ENCODE data around the gene GNA15.

GNA15 gene

DNA sequence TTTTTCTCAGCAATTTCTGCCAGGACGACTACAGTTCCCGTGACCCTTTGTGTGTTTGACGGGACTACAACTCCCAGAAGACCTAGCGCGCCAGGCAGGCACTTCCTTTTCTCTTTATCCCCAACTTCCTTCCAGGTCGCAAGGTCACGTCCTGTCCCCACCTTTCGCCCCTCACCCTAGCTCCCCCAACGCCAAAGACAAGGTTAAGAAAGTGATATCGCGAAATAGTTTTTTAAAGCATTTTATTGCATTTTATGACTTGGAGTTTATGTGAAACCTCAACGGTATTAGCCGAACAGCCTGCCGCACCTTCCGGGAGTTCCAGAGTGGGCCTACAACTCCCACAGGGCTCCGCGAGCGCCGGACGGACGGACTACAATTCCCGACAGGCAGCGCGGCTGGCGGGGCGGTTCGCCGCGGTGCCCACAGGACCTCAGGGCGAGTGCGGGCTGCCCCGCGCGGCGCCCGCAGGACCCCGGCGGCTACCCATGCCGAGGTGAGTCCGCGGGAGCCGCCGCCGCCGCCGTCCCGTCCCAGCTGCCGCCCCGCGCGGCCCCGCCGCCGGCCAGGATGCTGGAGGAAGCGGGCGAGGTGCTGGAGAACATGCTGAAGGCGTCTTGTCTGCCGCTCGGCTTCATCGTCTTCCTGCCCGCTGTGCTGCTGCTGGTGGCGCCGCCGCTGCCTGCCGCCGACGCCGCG is 49.8 kb downstream of the GNA15 start, which contains the start of gene NCLN (continued):
- TF ChIP-seq, protein P1, sequence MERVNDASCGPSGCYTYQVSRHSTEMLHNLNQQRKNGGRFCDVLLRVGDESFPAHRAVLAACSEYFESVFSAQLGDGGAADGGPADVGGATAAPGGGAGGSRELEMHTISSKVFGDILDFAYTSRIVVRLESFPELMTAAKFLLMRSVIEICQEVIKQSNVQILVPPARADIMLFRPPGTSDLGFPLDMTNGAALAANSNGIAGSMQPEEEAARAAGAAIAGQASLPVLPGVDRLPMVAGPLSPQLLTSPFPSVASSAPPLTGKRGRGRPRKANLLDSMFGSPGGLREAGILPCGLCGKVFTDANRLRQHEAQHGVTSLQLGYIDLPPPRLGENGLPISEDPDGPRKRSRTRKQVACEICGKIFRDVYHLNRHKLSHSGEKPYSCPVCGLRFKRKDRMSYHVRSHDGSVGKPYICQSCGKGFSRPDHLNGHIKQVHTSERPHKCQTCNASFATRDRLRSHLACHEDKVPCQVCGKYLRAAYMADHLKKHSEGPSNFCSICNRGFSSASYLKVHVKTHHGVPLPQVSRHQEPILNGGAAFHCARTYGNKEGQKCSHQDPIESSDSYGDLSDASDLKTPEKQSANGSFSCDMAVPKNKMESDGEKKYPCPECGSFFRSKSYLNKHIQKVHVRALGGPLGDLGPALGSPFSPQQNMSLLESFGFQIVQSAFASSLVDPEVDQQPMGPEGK (tag by site-specific recombination; IDR thresholded peaks at IDR 0.05): peak; percentile 23; the same call in 1 of the 2 replicates
- TF ChIP-seq, protein P2, sequence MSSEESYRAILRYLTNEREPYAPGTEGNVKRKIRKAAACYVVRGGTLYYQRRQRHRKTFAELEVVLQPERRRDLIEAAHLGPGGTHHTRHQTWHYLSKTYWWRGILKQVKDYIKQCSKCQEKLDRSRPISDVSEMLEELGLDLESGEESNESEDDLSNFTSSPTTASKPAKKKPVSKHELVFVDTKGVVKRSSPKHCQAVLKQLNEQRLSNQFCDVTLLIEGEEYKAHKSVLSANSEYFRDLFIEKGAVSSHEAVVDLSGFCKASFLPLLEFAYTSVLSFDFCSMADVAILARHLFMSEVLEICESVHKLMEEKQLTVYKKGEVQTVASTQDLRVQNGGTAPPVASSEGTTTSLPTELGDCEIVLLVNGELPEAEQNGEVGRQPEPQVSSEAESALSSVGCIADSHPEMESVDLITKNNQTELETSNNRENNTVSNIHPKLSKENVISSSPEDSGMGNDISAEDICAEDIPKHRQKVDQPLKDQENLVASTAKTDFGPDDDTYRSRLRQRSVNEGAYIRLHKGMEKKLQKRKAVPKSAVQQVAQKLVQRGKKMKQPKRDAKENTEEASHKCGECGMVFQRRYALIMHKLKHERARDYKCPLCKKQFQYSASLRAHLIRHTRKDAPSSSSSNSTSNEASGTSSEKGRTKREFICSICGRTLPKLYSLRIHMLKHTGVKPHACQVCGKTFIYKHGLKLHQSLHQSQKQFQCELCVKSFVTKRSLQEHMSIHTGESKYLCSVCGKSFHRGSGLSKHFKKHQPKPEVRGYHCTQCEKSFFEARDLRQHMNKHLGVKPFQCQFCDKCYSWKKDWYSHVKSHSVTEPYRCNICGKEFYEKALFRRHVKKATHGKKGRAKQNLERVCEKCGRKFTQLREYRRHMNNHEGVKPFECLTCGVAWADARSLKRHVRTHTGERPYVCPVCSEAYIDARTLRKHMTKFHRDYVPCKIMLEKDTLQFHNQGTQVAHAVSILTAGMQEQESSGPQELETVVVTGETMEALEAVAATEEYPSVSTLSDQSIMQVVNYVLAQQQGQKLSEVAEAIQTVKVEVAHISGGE (tag by site-specific recombination; conservative IDR thresholded peaks at IDR 0.05; ENCODE audit: low read depth): peak; percentile 96
- TF ChIP-seq ZNF585B (tag by site-specific recombination; IDR thresholded peaks at IDR 0.05) (no peak), GLIS1 (tag by site-specific recombination; IDR thresholded peaks at IDR 0.05) (no peak; the same call in 1 of the 2 replicates), ZNF600 (tag by site-specific recombination; IDR thresholded peaks at IDR 0.05) (no peak), ZNF843 (tag by site-specific recombination; IDR thresholded peaks at IDR 0.05) (no peak), ZBTB17 (tag by site-specific recombination; IDR thresholded peaks at IDR 0.05) (peak; percentile 84), ZNF548 (tag by site-specific recombination; IDR thresholded peaks at IDR 0.05) (no peak), ZNF335 (tag by site-specific recombination; conservative IDR thresholded peaks at IDR 0.05) (peak; percentile 97), SALL2 (tag by site-specific recombination; IDR thresholded peaks at IDR 0.05; ENCODE audit: borderline replicate concordance) (no peak), ZNF791 (tag by site-specific recombination; IDR thresholded peaks at IDR 0.05) (no peak), ZNF423 (tag by site-specific recombination; IDR thresholded peaks at IDR 0.05) (no peak), ZNF248 (tag by site-specific recombination; IDR thresholded peaks at IDR 0.05) (no peak), ZNF777 (tag by site-specific recombination; IDR thresholded peaks at IDR 0.05; ENCODE audit: borderline replicate concordance) (no peak), MEIS1 (CRISPR knock-in tag; IDR thresholded peaks at IDR 0.05; ENCODE audit: borderline replicate concordance) (no peak), TCF7L2 (IDR thresholded peaks at IDR 0.05; ENCODE audit: borderline replicate concordance, low read depth, low read length) (no peak), KLF10 (tag by site-specific recombination; IDR thresholded peaks at IDR 0.05) (no peak), ZFP3 (tag by site-specific recombination; IDR thresholded peaks at IDR 0.05; ENCODE audit: low read depth) (no peak), ZBTB8A (tag by site-specific recombination; IDR thresholded peaks at IDR 0.05) (peak; percentile 21; the same call in 1 of the 2 replicates), OVOL3 (tag by site-specific recombination; IDR thresholded peaks at IDR 0.05) (no peak)
- TF ChIP-seq, protein P3, sequence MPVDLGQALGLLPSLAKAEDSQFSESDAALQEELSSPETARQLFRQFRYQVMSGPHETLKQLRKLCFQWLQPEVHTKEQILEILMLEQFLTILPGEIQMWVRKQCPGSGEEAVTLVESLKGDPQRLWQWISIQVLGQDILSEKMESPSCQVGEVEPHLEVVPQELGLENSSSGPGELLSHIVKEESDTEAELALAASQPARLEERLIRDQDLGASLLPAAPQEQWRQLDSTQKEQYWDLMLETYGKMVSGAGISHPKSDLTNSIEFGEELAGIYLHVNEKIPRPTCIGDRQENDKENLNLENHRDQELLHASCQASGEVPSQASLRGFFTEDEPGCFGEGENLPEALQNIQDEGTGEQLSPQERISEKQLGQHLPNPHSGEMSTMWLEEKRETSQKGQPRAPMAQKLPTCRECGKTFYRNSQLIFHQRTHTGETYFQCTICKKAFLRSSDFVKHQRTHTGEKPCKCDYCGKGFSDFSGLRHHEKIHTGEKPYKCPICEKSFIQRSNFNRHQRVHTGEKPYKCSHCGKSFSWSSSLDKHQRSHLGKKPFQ (tag by site-specific recombination; IDR thresholded peaks at IDR 0.05): no peak
- TF ChIP-seq, protein P4, sequence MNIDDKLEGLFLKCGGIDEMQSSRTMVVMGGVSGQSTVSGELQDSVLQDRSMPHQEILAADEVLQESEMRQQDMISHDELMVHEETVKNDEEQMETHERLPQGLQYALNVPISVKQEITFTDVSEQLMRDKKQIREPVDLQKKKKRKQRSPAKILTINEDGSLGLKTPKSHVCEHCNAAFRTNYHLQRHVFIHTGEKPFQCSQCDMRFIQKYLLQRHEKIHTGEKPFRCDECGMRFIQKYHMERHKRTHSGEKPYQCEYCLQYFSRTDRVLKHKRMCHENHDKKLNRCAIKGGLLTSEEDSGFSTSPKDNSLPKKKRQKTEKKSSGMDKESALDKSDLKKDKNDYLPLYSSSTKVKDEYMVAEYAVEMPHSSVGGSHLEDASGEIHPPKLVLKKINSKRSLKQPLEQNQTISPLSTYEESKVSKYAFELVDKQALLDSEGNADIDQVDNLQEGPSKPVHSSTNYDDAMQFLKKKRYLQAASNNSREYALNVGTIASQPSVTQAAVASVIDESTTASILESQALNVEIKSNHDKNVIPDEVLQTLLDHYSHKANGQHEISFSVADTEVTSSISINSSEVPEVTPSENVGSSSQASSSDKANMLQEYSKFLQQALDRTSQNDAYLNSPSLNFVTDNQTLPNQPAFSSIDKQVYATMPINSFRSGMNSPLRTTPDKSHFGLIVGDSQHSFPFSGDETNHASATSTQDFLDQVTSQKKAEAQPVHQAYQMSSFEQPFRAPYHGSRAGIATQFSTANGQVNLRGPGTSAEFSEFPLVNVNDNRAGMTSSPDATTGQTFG (tag by site-specific recombination; IDR thresholded peaks at IDR 0.05; ENCODE audit: borderline replicate concordance): no peak
- TF ChIP-seq, protein P5, sequence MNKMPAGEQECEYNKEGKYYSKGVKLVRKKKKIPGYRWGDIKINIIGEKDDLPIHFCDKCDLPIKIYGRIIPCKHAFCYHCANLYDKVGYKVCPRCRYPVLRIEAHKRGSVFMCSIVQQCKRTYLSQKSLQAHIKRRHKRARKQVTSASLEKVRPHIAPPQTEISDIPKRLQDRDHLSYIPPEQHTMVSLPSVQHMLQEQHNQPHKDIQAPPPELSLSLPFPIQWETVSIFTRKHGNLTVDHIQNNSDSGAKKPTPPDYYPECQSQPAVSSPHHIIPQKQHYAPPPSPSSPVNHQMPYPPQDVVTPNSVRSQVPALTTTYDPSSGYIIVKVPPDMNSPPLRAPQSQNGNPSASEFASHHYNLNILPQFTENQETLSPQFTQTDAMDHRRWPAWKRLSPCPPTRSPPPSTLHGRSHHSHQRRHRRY (tag by site-specific recombination; IDR thresholded peaks at IDR 0.05): no peak
- TF ChIP-seq, protein P6, sequence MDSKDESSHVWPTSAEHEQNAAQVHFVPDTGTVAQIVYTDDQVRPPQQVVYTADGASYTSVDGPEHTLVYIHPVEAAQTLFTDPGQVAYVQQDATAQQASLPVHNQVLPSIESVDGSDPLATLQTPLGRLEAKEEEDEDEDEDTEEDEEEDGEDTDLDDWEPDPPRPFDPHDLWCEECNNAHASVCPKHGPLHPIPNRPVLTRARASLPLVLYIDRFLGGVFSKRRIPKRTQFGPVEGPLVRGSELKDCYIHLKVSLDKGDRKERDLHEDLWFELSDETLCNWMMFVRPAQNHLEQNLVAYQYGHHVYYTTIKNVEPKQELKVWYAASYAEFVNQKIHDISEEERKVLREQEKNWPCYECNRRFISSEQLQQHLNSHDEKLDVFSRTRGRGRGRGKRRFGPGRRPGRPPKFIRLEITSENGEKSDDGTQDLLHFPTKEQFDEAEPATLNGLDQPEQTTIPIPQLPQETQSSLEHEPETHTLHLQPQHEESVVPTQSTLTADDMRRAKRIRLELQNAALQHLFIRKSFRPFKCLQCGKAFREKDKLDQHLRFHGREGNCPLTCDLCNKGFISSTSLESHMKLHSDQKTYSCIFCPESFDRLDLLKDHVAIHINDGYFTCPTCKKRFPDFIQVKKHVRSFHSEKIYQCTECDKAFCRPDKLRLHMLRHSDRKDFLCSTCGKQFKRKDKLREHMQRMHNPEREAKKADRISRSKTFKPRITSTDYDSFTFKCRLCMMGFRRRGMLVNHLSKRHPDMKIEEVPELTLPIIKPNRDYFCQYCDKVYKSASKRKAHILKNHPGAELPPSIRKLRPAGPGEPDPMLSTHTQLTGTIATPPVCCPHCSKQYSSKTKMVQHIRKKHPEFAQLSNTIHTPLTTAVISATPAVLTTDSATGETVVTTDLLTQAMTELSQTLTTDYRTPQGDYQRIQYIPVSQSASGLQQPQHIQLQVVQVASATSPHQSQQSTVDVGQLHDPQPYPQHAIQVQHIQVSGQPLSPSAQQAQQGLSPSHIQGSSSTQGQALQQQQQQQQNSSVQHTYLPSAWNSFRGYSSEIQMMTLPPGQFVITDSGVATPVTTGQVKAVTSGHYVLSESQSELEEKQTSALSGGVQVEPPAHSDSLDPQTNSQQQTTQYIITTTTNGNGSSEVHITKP (tag by site-specific recombination; IDR thresholded peaks at IDR 0.05): no peak
